Kidney (tissue), 14 donors: ENCODE data around the gene PRICKLE2. TPM values are rescaled to one million over a fixed set of nuclear protein-coding genes. Genes with fewer than 3 reads are reported as not detected.

Source experiments
- DNase-seq, 5 donors: peaks; one replicate each; pipeline ENCODE4 v3.0.0-alpha.2; 2013 to 2020
- FAIRE-seq: peaks from 2 replicates; lab custom pipeline; 2012; peaks lifted over from hg19 to GRCh38; lab: Jason Lieb, UNC
- H3K27ac ChIP-seq, 2 donors: one replicate each; pipeline ENCODE4 v1.7.0; 2013; ENCODE audit warnings: low read depth in 2 of 2, low read length in 2 of 2, inconsistent platforms in 1 of 2
- H3K27me3 ChIP-seq: one replicate; pipeline ENCODE4 v1.7.1; 2013; ENCODE audit warnings: low read length, inconsistent platforms; ENCODE audit not compliant: control insufficient read depth, insufficient read depth
- H3K36me3 ChIP-seq, 3 donors: one replicate each; pipeline versions ENCODE4 v1.7.0 to v1.7.1; 2013; ENCODE audit warnings: low read length in 3 of 3, control low read depth in 1 of 3, inconsistent platforms in 1 of 3; ENCODE audit not compliant: insufficient read depth in 3 of 3, control insufficient read depth in 2 of 3
- H3K4me1 ChIP-seq, 3 donors: one replicate each; pipeline versions ENCODE4 v1.7.0 to v1.7.1; 2013; ENCODE audit warnings: low read length in 3 of 3, inconsistent platforms in 1 of 3, low read depth in 1 of 3; ENCODE audit not compliant: control insufficient read depth in 2 of 3, insufficient read depth in 2 of 3
- H3K4me3 ChIP-seq, 3 donors: one replicate each; pipeline versions ENCODE4 v1.7.0 to v1.8.1; 2013; ENCODE audit warnings: low read length in 3 of 3, control low read depth in 1 of 3, inconsistent platforms in 1 of 3
- H3K9ac ChIP-seq, 3 donors: one replicate each; pipeline versions ENCODE4 v1.7.0 to v1.7.1; 2013; ENCODE audit warnings: low read length in 3 of 3, control low read depth in 1 of 3, inconsistent platforms in 1 of 3
- H3K9me3 ChIP-seq, 3 donors: one replicate each; pipeline versions ENCODE4 v1.7.0 to v1.7.1; 2013; ENCODE audit warnings: low read length in 3 of 3, control low read depth in 1 of 3, inconsistent platforms in 1 of 3; ENCODE audit not compliant: control insufficient read depth in 2 of 3, insufficient read depth in 1 of 3
- CTCF ChIP-seq: IDR thresholded peaks from 3 replicates; pipeline ENCODE4 v1.5.1; 2012; ENCODE audit warnings: mild to moderate bottlenecking, moderate library complexity, borderline replicate concordance; ENCODE audit not compliant: insufficient read depth; ENCODE audit errors: extremely low read depth
- intact Hi-C: fragments of 100-400 bp; cut with DNase I; formaldehyde crosslinking; loops from one replicate; pipeline ENCODE4 v1.11.1; 2022
- polyA plus RNA-seq: library from polyadenylated mRNA; stranded (reverse); fragments of 350-450 nt; fragmentation: Illumina TruSeq; extraction: RNeasy Lipid Tissue Mini Kit (QIAGEN cat#74804); gene quantifications from one replicate; pipeline ENCODE4 v1.2.3, GENCODE V29; 2014; ENCODE audit warnings: low read depth, low replicate concordance; ENCODE audit not compliant: insufficient read depth
- total RNA-seq: library from RNA; stranded (reverse); fragmentation: NEBNext Ultra II Directional; extraction: Animal tissue kit (Norgen Biotek cat#: 25700); gene quantifications from one replicate; pipeline ENCODE4 v1.2.1, GENCODE V29; 2021
- donor health status: control.
- donor health status: control.
- donor health status: control.
- donor health status: control.
- donor health status: control.
- donor health status: DM: yes; HTN: yes; CAD: no.
- donor health status: Normal renal cell carcinoma (clear cell type).

The PRICKLE2 gene
- total and polyA plus RNA-seq, 2 donors from 2014 or later = 3.5 to 22.9 TPM

DNA sequence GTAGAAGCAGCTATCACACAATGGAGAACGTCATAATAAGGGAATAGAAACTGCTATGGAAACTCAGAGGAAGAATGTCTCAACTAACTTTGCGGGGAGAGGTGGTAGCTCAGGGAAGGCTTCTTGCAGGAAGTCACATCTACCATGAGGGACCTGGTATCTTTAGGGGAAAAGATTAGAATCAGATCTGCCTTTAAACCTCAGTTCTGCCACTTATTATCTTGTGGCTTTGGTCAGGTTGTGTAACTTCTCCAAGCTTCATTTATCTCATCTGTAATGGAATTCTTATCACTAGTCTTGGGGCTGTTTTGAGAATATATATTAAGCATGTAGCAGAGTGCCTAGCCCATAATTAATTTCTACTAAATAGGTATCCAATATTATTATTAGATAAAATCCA, 46.4 kb upstream of the PRICKLE2 start:
- intact Hi-C loops = no loop called here
- TF ChIP-seq CTCF = no peak
- no peaks in the 10 kb centered on the region for H3K36me3 ChIP-seq
- FAIRE-seq = no peak
- no peak for DNase-seq
- H3K9me3 ChIP-seq = no peaks in the 10 kb centered on the region
- no peaks in the 10 kb centered on the region for H3K27me3 ChIP-seq
- no peak overlapping the region for H3K4me3 ChIP-seq
- no peak overlapping the region for H3K27ac ChIP-seq
- no peak overlapping the region for H3K9ac ChIP-seq
- peaks cover 0 to 3% (median 0%) of the 10 kb centered on the region in 3 donors for H3K4me1 ChIP-seq

DNA sequence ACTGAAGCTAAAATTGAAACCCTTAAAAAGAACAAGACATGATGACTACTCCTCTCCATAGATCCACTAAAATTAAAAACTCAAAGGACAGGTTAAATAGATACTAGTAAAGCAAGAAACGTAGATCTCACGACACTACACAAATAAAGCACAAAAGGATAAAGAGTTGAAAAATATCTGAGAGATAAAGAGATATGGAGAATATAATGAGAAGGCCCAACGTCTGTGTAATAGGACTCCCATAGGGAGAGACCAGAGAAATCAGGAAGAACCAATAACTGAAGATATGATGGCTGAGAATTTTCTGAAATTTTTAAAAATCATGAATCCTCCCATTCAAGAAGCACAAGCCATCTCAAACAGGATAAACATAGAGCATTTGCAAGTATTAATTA, 45.6 kb upstream of the PRICKLE2 start:
- DNase-seq (no peak), FAIRE-seq (no peak)
- H3K9me3 ChIP-seq = no peaks in the 10 kb centered on the region
- no peaks in the 10 kb centered on the region for H3K36me3 ChIP-seq
- no peaks in the 10 kb centered on the region for H3K27me3 ChIP-seq
- no peak overlapping the region for H3K4me3 ChIP-seq
- H3K27ac ChIP-seq = no peak overlapping the region
- TF ChIP-seq CTCF = no peak
- peaks cover 0 to 3% (median 0%) of the 10 kb centered on the region in 3 donors for H3K4me1 ChIP-seq
- intact Hi-C loops = no loop called here
- no peak overlapping the region for H3K9ac ChIP-seq

GRCh38 chr3:64270142-64270865, 45.0 kb upstream of the PRICKLE2 start:
- no peak overlapping the region for H3K9ac ChIP-seq
- TF ChIP-seq CTCF = no peak
- no peak overlapping the region for H3K4me3 ChIP-seq
- no peak overlapping the region for H3K27ac ChIP-seq
- no peaks in the 10 kb centered on the region for H3K36me3 ChIP-seq
- no peaks in the 10 kb centered on the region for H3K9me3 ChIP-seq
- H3K4me1 ChIP-seq = peaks cover 0 to 3% (median 0%) of the 10 kb centered on the region in 3 donors
- intact Hi-C loops = no loop called here
- DNase-seq (no peak), FAIRE-seq (no peak)
- no peaks in the 10 kb centered on the region for H3K27me3 ChIP-seq
